ENCODE measurements around the gene RHBDL2.

The RHBDL2 gene

DNA sequence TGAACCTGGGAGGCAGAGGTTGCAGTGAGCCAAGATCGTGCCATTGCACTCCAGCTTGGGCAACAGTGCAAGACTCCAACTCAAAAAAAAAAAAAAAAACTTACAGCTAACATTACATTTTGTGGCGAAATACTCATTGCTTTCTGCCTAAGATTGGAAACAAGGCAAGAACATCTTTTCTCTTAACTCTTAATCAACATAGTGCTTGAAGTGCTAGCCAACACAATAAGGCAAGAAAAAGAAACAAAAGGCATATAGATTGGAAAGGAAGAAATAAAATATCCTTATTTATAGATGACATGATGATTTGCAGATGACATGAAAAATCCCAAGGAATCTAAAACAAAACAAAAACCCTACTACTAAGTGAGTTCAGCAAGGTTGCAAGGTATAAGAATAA is 35.6 kb downstream of the RHBDL2 start:
- TF ChIP-seq, protein P1, sequence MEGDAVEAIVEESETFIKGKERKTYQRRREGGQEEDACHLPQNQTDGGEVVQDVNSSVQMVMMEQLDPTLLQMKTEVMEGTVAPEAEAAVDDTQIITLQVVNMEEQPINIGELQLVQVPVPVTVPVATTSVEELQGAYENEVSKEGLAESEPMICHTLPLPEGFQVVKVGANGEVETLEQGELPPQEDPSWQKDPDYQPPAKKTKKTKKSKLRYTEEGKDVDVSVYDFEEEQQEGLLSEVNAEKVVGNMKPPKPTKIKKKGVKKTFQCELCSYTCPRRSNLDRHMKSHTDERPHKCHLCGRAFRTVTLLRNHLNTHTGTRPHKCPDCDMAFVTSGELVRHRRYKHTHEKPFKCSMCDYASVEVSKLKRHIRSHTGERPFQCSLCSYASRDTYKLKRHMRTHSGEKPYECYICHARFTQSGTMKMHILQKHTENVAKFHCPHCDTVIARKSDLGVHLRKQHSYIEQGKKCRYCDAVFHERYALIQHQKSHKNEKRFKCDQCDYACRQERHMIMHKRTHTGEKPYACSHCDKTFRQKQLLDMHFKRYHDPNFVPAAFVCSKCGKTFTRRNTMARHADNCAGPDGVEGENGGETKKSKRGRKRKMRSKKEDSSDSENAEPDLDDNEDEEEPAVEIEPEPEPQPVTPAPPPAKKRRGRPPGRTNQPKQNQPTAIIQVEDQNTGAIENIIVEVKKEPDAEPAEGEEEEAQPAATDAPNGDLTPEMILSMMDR (IDR thresholded peaks at IDR 0.05; ENCODE audit: insufficient read depth, low read length, missing control alignments): no peak
- H3K4me3 ChIP-seq (ENCODE audit: low read depth, low read length): no peak overlapping the region
- POLR2A ChIA-PET: no interaction called here
- CTCF ChIA-PET: no interaction called here
- DNase-seq (ENCODE audit: low read depth, low spot score): no peak

DNA sequence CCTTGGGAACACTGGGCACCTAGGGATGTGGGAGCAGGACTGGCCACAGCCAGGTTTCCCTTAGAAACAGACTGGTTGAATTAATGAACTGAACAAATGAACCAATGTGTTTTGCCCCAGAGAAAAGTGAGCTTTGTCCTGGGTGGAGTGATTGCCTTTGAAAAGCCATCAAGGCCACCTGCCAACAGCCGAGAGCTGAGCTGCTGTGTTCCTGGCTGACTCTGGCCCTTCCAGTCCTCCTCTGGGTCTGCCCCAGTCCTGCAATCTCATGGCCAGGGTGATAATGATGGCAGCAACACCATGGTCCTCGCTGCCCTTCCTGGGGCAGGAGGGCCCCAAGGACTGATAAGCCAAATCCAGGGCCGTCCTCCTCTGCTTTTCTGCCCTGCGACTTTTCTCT is 42.1 kb downstream of the RHBDL2 start:
- ChIA-PET POLR2A (no interaction called here), CTCF (interaction anchor here (0.9 kb wide), 1 partner anchor 17 kb away, joined by 3 read pairs; no protein-coding TSS in a partner anchor)
- TF ChIP-seq, protein P1 (IDR thresholded peaks at IDR 0.05; ENCODE audit: insufficient read depth, low read length, missing control alignments): no peak
- H3K4me3 ChIP-seq (ENCODE audit: low read depth, low read length): no peak overlapping the region
- DNase-seq (ENCODE audit: low read depth, low spot score): no peak

DNA sequence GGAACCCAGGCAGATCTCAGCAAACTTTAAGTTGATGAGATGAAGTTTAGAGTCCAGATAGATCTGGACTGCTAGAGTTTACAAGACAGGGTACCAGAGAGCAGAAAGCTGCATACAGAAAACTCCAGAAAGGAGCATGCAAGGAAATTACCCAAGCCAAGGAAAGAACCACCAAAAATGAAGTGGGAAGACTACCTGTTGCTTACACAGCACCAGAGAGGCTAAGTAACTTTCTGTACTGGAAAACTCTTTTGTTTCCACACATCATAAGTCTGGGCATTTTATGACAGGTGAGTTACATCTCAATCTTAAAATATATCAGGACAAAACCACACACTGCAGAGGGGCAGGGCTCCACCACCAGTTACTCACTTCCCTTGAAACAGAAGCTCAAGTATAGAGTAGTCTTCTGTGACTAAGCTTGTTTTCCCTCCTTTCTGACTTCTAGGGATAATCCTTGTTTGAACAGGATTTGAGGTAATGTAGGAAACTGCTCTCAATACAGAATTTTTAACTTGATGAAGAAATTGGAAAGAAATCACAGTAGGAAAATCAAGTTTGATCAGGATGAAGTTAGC is 42.9 kb downstream of the RHBDL2 start:
- H3K4me3 ChIP-seq (ENCODE audit: low read depth, low read length): no peak overlapping the region
- ChIA-PET CTCF (interaction anchor here (0.9 kb wide), 2 partner anchors 9 to 17 kb away, joined by 3 read pairs; no protein-coding TSS in a partner anchor), POLR2A (no interaction called here)
- DNase-seq (ENCODE audit: low read depth, low spot score): no peak
- TF ChIP-seq, protein P1 (IDR thresholded peaks at IDR 0.05; ENCODE audit: insufficient read depth, low read length, missing control alignments): no peak

DNA sequence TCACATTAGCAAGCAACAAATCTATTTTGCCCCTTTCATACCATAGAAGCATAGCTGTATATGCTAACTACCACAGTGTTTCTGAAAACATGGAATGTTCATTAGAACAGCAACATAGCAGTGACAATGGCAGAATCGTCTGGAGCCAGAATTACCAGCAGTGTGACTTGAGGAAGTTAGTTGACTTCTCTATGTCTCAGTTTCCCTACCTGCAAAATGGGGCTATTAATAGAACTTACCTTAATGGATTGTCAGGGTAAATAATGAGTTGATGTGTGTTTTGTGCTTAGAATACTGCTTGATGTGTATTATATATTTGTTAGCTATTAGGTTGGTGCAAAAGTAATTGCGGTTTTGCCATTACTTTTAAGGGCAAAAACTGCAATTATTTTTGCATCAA is 45.5 kb downstream of the RHBDL2 start:
- no peak for DNase-seq (ENCODE audit: low read depth, low spot score)
- POLR2A ChIA-PET: no interaction called here
- CTCF ChIA-PET: interaction anchor here (0.6 kb wide), 1 partner anchor 137 kb away, joined by 4 read pairs; no protein-coding TSS in a partner anchor
- no peak overlapping the region for H3K4me3 ChIP-seq (ENCODE audit: low read depth, low read length)
- TF ChIP-seq, protein P1 (IDR thresholded peaks at IDR 0.05; ENCODE audit: insufficient read depth, low read length, missing control alignments): no peak

DNA sequence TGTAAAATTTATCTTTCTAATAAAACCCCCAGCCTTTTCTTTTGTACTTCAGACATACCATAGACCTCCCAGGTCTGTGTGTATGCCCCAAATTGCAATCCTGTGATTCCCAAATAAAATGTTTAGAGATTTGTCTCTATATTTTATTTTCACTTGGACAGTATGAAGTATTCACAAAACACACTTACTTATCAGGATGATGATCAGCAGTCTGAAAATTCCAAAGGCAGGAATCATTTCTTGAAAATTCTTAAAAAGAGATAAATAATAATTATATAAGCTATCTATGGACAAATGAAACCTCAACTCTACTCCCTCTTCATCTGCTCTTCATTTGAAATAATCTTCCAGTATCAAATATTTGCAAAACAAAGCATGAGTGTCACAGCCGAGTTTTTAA is 48.7 kb downstream of the RHBDL2 start:
- TF ChIP-seq, protein P1 (IDR thresholded peaks at IDR 0.05; ENCODE audit: insufficient read depth, low read length, missing control alignments): no peak
- no peak overlapping the region for H3K4me3 ChIP-seq (ENCODE audit: low read depth, low read length)
- DNase-seq (ENCODE audit: low read depth, low spot score): no peak
- CTCF ChIA-PET: interaction anchor here (1.2 to 1.3 kb wide), 3 partner anchors 9 to 199 kb away, joined by 3 to 5 read pairs (median 3); partner anchors contain the start of gene GJA9
- POLR2A ChIA-PET: interaction anchor here (1.1 kb wide), 1 partner anchor 14 kb away, joined by 3 read pairs; no protein-coding TSS in a partner anchor

DNA sequence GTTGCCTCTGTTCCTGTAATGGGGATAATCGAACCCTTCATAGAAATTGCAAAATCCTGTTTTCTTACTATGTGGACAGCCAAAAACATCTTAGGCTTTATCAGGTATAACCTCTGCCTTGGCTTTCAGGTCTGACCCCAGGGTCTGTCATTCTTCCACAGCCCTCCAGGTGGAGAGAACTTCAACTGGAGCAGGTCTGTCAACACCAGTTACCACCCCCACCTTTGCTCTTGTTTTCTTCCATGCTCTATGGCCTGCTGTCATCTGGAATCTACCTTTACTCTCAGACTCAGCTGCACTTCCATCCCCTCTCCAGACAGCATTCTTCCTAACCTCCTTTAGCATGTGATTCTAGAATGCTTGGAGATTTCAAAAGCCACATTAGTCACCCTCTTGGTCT is 49.9 kb downstream of the RHBDL2 start:
- TF ChIP-seq, protein P1 (IDR thresholded peaks at IDR 0.05; ENCODE audit: insufficient read depth, low read length, missing control alignments): no peak
- DNase-seq (ENCODE audit: low read depth, low spot score): no peak
- CTCF ChIA-PET: interaction anchor here (1.3 kb wide), 1 partner anchor 10 kb away, joined by 5 read pairs; the partner anchor contains the start of gene GJA9
- no peak overlapping the region for H3K4me3 ChIP-seq (ENCODE audit: low read depth, low read length)
- POLR2A ChIA-PET: no interaction called here

Measured in AG04449 (cell line).